ENCODE results near the gene CXCR1. TPM values are rescaled to one million over a fixed set of nuclear protein-coding genes. Genes with fewer than 3 reads are reported as not detected.
A peak's percentile ranks its signal among the peaks of the same experiment; 100 is the strongest.
"Not testable (repeated sequence)": the region's sequence is repeated elsewhere in the genome, so short reads cannot be mapped to it uniquely, and the experiment has no call there.

CXCR1 gene
- total and polyA plus RNA-seq, 11 donors = 0.08 to 1.9 (median 0.47) TPM

- TF ChIP-seq CTCF (IDR thresholded peaks at IDR 0.05) (no peak), POLR2A (IDR thresholded peaks at IDR 0.05) (no peak)
- Histone ChIP-seq H3K4me1 (no peaks in the 10 kb centered on the region), H3K36me3 (no peaks in the 10 kb centered on the region), H3K27ac (no peak overlapping the region), H3K9me3 (no peaks in the 10 kb centered on the region), H3K27me3 (peaks cover 0 to 5% (median 0%) of the 10 kb centered on the region in 9 donors), H3K4me3 (no peak overlapping the region)
- no peak for DNase-seq
- WGBS, 4 donors = 77 to 89% (median 85%) methylated on average over 2 of the region's 2 CpGs
- intact Hi-C loops (cut with DNase I) = no loop called here
- ATAC-seq = no peak
Observed at GRCh38 chr2:218172845-218173244, 6.1 kb upstream of the CXCR1 start.

- 87 to 88% (median 87%) methylated on average over 3 of the region's 3 CpGs for WGBS, 4 donors
- H3K36me3 ChIP-seq; intact Hi-C loops (cut with DNase I); H3K27me3 ChIP-seq; H3K4me1 ChIP-seq; H3K9me3 ChIP-seq; H3K4me3 ChIP-seq; H3K27ac ChIP-seq; DNase-seq; ATAC-seq: not testable (repeated sequence)
Observed at GRCh38 chr2:218171744-218172143, 5.0 kb upstream of the CXCR1 start.

DNA sequence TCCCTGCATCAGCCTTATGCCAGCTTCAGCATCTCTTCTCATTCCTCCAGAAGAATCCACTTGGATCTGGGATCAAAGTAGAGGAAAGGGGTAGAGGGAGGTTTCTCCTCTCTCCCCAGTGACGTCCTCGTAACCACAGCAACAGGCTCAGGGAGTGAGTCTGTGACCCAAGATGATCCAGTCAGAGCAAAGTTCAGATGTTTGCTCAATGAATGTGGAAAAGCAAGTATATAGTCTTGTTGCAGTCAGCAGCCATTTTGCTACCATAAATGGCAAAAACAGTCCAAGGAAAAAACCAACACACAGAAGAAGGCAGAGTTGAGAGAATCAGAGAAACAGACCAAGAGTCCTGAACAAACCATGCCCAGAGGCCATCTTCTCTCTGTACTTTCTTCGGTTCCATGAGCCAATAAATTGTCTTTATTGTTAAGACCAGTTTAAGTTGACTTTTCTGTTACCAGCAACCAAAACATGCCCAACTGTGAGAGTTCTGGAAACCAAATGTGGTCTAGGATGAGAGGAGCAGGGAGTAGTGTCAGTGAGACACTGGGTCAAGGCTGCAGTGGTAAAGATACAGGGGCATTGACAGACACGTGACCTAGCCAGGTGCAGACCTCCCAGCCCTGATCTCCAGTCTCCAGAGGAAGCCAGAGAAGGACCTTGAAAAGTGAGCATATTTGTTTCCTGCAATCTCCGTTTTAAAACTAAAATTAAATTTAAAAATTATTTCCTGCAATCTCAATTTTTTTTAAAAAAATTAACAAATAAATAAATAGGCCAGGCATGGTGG is 3.2 kb upstream of the CXCR1 start:
- intact Hi-C loops (cut with DNase I) = no loop called here
- Histone ChIP-seq H3K4me1 (peaks cover 0 to 12% (median 0%) of the 10 kb centered on the region in 12 donors), H3K27me3 (peaks cover 0 to 5% (median 0%) of the 10 kb centered on the region in 9 donors), H3K4me3 (no peak overlapping the region), H3K9me3 (no peaks in the 10 kb centered on the region), H3K36me3 (no peaks in the 10 kb centered on the region), H3K27ac (no peak overlapping the region)
- no peak for TF ChIP-seq POLR2A (IDR thresholded peaks at IDR 0.05)
- TF ChIP-seq CTCF (IDR thresholded peaks at IDR 0.05) = no peak
- ATAC-seq (no peak), DNase-seq (no peak)
- 68 to 79% (median 70%) methylated on average over 5 of the region's 5 CpGs for WGBS, 4 donors

- intact Hi-C loops (cut with DNase I) = no loop called here
- H3K36me3 ChIP-seq = no peaks in the 10 kb centered on the region
- no peak for TF ChIP-seq POLR2A (IDR thresholded peaks at IDR 0.05)
- TF ChIP-seq CTCF (IDR thresholded peaks at IDR 0.05) = peak; percentile 48 to 78 (median 64)
- H3K9me3 ChIP-seq = no peaks in the 10 kb centered on the region
- ATAC-seq = peak in 3 of 4 donors; percentile 39 to 52 (median 51)
- H3K27ac ChIP-seq = no peak overlapping the region
- DNase-seq = peak in 4 of 5 donors; percentile 27 to 43 (median 33)
- peaks cover 0 to 12% (median 0%) of the 10 kb centered on the region in 12 donors for H3K4me1 ChIP-seq
- 42 to 51% (median 43%) methylated on average over 9 of the region's 9 CpGs for WGBS, 4 donors
- H3K4me3 ChIP-seq = no peak overlapping the region
- H3K27me3 ChIP-seq = peaks cover 0 to 8% (median 0%) of the 10 kb centered on the region in 9 donors
Observed at GRCh38 chr2:218168635-218169462, 2.1 kb upstream of the CXCR1 start.
